NCI-H748 (cell line): ENCODE results near the gene ZNF865.
A peak's percentile ranks its signal among the peaks of the same experiment; 100 is the strongest.

Experiments used
- DNase-seq: peaks from one replicate; lab custom pipeline; 2025; ENCODE audit not compliant: unreplicated experiment; lab: John Stamatoyannopoulos, UW

ZNF865 gene

DNA sequence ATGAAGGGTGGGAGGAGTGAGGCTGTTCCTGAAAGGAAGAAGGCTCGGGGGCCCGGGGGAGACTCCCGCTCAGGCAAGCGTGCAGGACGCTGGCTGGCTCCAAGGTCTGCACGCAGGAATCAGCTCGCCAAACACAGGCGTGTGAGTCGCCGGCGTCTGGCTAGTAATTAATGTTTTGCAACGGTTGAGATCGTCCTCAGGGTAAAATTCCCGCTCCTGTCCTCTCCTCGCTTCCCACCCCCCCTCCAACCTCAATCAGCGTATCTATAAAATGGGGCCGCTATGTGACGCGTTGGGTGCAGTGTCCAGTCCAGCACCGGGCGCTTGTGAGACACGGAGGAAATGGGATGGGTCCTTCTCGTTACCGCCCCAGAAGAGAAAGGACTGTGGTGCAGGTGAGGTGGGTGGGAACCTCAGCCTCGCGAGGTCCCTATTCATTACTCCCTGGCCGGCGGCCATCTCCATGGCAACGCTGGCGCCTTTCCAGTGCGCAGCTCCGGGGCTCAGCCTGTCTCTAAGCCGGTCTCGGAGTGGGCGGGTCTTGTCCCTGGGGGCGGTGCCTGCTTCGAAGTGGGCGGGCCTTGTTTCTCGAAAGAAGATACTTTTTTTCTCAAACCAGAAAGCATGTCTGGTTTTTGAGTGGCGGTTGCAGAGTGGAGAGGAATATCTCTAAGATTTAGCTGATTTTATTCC, 18.3 kb upstream of the ZNF865 start:
- peak; percentile 99 for DNase-seq

DNA sequence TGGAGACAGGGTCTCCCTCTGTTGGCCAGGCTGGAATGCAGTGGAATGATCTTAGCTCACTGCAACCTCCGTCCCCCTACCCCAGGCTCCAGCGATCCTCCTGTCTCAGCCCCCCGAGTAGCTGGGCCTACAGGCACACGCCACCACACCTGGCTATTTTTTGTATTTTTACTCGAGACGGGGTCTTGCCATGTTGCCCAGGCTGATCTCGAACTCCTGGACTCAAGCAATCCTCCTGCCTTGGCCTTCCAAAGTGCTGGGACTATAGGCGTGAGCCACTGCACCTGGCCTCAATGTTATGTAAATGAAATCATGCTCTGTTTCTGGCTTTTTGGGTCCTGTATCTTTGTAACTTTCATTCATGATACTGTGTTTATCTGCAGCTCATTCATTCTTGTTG, 16.7 kb upstream of the ZNF865 start:
- DNase-seq, result no peak

DNA sequence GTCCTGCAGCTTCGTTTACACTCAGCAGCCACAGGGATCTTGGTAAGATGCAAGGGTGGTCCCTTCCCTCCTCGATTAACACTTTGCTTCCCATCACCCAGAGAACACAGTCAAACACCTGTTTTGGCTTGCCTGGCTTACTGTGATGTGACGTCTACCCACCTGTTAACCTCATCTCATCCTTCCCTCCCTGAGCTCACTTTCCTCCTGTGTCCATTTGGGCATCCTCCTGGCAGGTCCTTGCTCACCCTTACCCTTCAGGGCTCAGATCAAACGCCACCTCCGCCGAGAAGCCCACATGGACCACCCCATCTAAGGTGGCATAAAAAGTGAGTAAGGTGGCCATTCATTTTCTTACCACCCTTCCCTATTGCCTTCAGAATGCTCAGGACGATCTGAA, 15.3 kb upstream of the ZNF865 start:
- DNase-seq, result no peak

DNA sequence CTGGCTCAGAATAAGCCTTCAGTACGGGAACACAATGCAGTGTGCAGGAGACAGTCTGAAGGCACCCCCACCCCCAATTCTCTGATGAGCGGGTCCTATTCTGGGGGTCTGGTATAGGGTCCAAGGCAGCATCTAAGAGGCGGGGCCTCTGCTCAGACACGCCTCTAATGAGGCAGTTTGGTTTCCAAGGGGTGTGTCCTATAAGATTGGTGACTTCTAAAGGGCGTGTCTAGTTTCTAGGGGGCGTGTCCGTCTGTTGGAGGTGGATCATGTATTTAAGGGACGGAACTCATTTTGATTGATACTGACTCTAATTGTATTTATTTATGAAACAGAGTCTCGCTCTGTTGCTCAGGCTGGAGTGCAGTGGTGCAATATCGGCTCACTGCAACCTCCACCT, 14.8 kb upstream of the ZNF865 start:
- DNase-seq, result peak; percentile 76

DNA sequence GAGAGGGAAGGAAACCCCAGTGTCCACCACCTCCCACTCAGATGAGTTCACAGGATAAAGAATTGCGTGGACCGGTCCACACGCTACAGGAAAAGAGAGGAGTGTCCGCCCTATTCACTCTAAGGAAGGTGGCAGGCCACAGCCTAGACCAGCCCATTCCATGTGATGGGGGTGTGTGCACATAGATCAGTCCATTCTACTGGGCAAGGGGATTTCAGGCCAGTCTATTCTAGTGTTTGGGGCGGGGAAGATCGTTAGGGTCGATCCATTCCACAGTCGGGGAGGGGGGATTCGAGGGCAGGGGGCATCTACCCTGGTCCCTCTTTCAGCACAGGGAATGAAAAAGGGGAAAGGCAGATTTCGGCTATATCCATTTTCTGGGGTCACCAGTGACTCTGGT, 13.9 kb upstream of the ZNF865 start:
- DNase-seq, result no peak

DNA sequence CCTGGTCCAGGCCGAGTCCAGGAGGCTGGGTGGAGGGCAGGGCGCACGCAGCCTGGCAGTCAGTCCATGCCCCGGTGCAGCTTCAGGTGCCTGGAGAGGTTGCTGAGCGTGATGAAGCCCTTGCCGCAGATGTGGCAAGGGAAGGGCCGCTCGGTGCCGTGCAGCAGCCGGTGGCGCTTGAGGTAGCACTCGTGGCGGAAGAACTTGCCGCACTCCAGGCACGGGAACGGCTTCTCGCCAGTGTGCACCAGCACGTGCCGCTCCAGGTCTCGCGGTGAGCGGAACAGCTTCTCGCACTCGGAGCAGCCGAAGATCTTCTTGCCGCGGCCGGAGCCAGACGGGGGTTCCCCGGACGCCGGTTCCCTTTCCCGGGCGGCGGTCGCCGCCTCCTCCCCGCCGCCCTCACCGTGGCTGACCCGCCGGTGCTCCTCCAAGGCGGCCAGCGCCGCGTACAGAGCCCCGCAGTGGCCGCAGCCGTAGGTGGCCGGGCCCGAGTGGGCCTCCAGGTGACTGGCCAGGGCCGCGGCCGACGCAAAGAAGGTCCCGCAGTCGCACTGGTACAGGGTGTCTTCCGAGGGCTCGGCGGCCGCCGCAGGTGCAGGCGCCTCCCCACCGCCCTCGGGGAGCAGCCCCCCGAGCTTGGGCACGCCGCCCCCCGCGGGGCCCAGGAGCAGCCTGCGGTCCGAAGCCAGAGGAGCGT, 12.9 kb upstream of the ZNF865 start:
- no peak for DNase-seq

DNA sequence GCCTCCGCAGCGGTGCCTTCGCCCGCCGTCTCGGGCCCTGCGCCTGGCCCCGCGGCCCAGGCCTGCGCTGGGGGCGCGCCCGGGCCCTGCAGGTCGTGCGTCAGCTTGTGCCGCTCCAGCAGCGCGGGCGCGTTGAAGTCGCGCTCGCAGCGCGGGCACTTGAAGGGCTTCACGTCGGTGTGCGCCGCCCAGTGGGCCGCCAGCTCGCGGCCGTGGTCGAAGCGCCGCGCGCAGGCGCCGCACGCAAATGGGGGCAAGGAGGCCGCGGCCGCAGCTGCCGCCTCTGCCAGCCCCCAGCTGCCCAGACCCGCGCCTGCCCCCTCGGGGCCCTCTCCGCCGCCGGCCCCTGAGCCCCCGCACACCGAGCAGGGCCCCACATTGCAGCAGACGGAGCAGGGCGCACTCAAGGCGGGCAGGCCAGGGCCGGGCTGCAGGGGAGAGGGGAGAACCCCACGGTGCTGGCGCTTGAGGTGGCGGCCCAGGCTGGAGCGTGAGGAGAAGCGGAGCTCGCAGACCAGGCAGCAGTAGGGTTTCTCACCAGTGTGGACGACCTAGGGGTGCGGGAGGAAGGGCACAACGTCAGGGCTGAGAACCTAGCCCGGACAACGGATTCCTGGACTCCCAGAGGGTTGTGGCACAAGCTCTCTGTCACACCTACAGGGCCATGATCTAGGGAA, 12.2 kb upstream of the ZNF865 start:
- no peak for DNase-seq

DNA sequence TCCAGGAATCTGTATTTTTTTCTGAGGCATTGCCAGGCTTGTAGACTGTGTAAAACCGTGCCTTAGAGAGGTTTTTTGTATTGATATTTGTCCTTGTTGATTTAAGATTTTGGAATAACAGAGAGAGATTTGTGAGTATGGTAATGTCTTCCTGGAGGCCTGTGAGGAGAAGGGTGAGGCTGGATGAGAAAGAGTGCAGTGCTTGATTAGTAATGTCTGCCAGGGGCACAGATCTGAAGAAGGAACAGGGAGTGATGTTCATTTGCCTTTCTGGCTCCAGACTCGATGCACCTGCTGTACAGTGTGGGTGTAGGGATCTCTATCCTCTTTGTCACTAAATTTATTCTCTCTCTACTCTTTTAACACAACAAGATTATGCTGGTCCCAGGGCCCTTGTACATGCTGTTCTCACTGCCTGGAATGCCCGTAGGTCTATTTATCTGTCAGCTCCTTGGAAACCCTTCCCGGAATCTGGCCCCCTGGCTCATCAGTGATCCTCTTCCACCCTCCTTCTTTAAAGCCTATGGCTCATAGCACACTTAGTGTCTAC, 10.4 kb upstream of the ZNF865 start:
- DNase-seq, result no peak

DNA sequence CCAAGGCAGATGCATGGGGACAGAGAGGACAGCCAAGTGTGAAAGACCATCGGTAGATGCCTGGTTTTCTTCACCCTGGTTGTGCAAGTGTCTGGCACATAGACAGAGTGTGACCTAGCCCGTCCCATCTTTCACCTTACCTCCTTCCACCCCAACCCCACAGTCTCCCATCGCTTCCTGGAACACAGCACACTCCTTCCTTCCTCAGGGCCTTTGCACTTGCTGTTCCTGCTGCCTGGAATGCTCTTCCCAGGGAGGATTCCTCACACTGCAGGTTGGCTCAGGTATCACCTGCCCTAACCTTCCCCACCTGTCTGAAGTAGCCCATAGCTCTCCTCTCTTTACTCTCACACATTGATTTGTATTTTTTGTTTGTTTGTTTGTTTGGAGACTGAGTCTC, 9.1 kb upstream of the ZNF865 start:
- DNase-seq, result no peak

DNA sequence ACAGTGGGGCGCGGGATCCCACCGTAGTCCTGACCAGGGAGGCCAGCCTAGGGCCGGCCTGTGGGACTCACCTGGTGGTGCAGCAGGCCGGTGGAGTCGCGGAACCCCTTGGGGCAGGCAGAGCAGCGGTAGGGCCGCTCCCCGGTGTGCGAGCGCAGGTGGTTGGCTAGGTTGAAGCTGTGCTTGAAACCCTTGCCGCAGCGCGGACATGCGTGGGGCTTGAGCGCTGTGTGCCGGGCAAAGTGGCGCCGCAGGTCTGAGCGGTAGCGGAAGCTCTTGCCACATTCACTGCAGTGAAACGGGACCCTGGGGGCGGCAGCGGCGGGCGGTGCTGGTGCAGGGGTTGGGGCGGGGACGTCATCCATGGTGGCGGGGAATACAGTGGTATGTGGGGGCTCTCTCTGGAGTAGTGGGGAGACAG, 7.9 kb upstream of the ZNF865 start:
- no peak for DNase-seq

DNA sequence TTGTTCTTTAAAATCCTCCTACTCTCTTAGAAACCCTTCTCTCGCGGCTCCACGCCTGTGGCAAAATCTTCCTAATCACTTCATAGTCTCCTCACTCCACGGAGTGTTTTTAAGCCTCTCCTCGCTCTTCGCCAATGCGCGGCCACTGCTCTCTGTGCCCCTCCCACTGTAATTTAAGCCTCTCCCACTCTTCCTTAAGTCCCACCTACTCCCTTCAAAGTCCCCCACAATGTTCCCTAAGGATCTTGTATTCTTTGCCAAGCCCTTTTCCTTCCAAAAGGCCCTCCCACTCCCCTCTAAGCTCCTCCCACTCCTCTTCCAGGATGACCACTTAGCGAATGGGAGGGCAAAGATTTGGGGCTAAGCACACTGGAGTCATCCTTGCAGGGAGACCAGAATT, 7.4 kb upstream of the ZNF865 start:
- no peak for DNase-seq

DNA sequence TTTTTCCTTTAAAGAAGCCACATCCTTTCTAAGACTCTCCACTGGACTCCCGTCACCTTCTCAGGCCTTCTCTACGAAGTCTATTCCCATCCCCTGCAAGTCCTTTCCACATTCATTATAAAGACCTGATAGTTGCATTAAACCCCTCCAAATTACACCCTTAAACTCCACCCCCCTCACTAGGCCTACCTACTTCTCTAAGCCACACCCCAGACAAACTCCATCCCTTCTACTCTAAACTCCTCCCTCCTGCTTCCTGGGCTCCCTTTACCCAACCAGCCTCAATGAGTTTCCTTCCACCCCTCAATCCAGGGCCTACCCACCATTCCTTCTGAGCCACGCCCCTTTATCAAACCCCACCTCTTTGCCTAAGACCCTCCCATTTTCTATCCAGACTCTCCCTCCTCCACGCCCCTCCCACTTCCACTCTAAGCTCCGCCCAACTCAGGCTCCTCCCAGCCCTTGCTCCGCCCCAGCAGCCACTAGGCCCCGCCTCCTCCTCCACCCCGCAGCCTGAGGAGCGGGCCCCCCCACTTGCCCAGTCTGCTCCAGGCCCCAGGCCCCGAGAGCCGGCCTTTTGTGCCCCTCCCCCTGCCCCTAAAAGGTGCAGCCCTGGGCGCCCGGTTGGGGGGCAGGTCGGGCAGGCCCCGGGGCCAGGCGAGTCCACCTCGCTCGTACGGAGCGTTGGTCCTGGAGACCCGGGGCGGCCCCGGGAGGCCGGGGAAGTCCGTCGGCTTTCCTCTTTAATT, 6.6 kb upstream of the ZNF865 start:
- peak; percentile 97 for DNase-seq

DNA sequence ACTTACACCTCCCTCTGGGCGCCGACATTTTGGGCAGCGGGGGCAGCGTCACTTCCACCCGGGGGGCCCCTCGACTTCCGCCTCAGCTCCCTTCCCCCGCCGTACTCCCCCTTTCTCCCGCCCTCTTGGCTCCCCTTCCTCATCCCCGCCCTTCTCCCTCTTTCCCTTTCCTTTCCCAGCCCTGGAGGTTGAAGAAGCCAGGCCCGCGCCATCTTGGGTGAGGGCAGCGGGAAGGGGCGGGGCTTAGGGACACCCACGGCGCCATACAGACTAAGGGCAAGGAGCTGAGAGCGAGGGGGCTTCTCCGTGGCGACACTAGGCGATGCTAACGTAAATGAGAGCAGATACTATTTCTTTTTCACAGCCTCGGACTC, 6.0 kb upstream of the ZNF865 start, which contains the start of gene FIZ1:
FIZ1 (minus strand) TSS at position 50 of the 374 bp plus-strand sequence. CDS start 1,652 bp downstream, outside the sequence.
- peak; percentile 100 for DNase-seq

DNA sequence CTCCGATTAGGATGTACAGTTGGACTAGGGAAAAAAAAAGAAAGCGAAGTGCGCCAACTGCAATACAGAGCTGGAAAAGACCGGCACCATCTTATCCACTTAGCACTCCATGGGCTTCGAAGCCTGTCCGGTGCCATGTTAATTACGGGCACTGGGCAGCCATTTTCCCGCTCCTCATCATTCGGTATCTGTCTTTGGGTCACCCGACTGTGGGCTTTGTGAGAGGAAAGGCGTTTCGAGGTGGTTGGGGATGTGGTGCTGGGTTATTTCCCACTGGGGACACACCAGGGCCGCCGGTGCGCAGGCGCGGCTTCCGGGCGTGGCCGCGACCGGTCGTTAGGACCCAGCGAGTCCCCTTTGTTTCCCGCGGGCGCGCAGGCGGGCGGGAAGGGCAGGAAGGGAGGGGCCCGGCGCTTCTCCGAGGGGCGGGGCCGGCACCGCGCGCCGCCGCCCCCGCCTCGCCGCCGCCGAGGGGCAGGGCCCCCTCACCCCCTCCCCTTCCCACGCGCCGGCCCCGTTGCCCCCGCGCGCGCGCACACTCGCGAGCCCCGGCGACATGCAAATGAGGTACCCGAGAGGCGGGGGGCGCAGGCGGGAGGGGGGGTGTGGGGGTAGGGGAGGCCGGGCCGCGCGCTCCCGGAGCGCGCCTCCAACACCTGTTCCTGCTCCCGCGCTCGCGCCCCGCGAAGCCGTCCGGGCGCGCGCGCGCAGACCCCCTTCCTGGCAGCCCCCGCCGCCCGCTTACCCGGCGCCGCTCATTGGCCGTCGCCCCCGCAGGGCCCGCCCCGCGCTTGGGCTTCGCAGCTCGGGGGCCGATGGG, 5.4 kb upstream of the ZNF865 start, which contains the start of gene ZNF524:
ZNF524 (plus strand) TSS at position 447 of the 820 bp plus-strand sequence. CDS start 1,825 bp downstream, outside the sequence.
- DNase-seq, result peak; percentile 99

DNA sequence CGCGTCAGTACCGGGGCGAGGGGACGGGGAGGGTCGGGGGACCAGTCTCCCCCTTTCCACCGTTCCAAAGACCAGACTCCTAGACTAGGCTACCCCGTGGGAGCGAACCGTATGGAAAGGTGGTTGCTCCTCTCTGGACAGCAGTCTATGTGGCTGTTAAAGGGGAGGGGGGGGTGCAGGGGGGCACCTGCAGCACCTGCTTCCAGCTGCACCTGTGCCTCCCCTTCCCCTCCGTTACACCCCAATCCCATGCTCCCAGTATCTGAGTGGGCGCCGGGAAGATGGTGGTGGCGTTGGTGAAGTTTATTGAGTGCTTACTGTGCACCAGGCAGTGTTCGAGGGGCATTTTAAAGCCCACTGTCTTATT, 4.8 kb upstream of the ZNF865 start:
- DNase-seq, result no peak

DNA sequence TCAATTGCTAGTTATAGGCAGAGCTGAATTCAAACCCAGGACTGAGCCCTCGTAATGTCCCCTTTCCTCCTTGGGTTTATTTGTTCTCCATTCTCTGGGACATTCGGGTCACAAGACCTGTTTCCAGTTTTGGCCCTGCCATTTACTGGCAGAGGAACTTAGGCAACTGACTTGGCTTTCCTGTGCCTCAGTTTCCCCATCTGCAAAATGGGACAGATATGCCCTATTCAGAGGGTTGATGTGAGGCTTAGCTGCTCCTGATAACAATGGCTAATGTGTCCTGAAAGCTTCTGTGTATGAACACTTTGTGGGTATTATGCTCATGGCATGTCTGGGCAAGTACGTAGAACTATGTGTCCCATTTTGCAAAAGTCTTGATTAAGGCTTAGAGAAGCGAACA, 4.4 kb upstream of the ZNF865 start:
- DNase-seq, result no peak

DNA sequence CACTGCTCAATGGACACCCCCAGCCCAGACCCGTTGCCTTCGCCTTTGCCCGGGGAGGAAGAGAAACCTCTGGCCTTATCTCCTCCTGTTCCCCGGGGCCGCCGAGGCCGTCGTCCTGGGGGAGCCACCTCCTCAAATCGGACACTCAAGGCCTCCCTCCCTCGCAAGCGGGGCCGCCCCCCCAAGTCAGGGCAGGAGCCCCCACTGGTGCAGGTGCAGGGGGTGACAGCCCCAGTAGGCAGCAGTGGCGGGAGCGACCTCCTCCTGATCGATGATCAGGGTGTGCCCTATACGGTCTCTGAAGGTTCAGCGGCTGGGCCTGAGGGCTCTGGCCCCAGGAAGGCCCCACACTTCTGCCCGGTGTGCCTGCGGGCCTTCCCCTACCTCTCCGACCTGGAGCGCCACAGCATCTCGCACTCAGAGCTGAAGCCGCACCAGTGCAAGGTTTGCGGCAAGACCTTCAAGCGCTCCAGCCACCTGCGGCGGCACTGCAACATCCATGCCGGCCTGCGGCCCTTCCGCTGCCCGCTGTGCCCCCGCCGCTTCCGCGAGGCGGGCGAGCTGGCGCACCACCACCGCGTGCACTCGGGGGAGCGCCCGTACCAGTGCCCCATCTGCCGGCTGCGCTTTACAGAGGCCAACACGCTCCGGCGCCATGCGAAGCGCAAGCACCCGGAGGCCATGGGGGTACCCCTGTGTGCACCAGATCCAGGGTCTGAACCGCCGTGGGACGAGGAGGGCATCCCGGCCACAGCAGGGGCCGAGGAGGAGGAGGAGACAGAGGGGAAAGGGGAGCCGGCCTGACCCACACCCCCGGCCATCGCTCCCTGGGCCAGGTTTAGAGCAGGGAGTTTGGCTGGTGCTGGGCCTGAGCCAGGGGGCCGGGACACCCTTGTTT, 3.1 kb upstream of the ZNF865 start:
- no peak for DNase-seq

DNA sequence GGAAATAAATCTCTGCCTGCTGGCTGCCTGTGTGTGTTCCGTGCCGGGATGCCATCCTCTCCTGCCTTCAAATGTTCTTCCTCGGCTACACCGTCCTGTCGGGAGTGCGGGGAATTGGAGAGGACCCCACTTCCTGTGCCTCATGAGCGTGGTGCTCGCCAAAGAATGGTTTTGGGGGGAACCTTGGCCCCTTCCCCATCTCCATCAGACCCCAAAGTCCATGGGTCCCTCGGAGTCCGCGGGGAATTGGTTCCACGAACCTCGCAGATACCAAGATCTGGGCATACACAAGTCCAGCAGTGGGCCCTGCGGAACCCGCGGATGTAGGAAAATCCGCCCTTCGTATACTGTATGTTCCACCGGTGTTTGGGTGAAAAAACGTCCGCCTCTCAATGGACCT, 2.3 kb upstream of the ZNF865 start:
- DNase-seq, result no peak

DNA sequence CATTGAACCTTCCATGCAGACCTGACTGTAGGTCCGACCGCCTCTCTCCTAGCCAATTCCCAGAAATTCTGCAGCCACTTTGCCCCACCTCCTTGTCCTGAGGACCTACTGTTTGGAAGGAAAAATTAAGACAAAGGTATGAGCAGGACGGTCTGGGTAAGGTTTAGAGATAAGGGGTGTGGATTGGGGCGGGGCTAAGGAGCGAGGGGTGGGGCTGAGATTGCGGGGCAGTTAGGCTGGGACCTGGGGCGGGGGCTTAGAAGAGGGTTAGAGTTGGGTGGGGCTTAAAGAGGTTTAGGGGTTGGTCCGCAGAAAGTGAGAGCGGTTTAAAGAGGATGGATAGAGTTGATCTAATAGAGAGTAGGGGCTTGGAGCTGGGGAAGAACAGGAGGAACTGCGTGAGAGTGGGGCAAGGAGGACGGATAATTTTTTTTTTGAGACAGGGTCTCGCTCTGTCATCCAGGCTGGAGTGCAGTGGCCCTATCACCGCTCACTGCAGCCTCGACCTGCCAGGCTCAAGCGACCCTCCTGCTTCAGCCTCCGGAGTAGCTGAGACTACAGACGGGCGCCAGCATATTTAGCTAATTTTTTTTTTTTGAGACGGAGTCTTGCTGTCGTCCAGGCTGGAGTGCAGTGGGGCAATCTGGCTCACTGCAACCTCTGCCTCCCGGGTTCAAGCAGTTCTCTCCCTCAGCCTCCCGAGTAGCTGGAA, 1.7 kb upstream of the ZNF865 start:
- no peak for DNase-seq
